Adrenal gland (tissue), 12 donors: ENCODE results near the gene KBTBD4. TPM values are rescaled to one million over a fixed set of nuclear protein-coding genes. Genes with fewer than 3 reads are reported as not detected.
"Not testable (repeated sequence)": the region's sequence is repeated elsewhere in the genome, so short reads cannot be mapped to it uniquely, and the experiment has no call there.

ENCODE experiments used
- DNase-seq, 7 donors: peaks; one replicate each; pipeline ENCODE4 v3.0.0-alpha.2; 2019 to 2020
- H3K27ac ChIP-seq, 5 donors: fragments of 200-600 bp; sonication (generic) in 4 of 5; 1 replicate in 3 of 5; 2 replicates in 2 of 5; pipeline versions ENCODE4 v1.5.1 to v1.8.0; 2016 to 2020; ENCODE audit warnings: mild to moderate bottlenecking in 1 of 5
- H3K27me3 ChIP-seq: fragments of 200-600 bp; 2 replicates; pipeline ENCODE4 v1.8.0; 2021
- H3K36me3 ChIP-seq, 2 donors: fragments of 200-600 bp; replicated peaks in 1 of 2; 1 replicate in 1 of 2; 2 replicates in 1 of 2; pipeline versions ENCODE4 v1.5.1 to v1.8.0; 2018 to 2022
- H3K4me1 ChIP-seq, 2 donors: fragments of 200-600 bp; replicated peaks in 1 of 2; 1 replicate in 1 of 2; 2 replicates in 1 of 2; pipeline versions ENCODE4 v1.5.1 to v1.8.0; 2018 to 2021
- H3K4me3 ChIP-seq, 4 donors: fragments of 200-600 bp; sonication (generic) in 3 of 4; one replicate each; pipeline ENCODE4 v1.5.1; 2016 to 2018
- H3K9me3 ChIP-seq, 3 donors: fragments of 200-600 bp; sonication (generic) in 1 of 3; replicated peaks in 1 of 3; 1 replicate in 2 of 3; 2 replicates in 1 of 3; pipeline versions ENCODE4 v1.5.1 to v1.8.0; 2016 to 2021
- CTCF ChIP-seq, 6 experiments: fragments of 450-650 bp in 4 of 6; fragments of 200-600 bp in 2 of 6; sonication (generic) in 1 of 6; IDR thresholded peaks; 1 replicate in 5 of 6; 2 replicates in 1 of 6; pipeline versions ENCODE4 v1.5.1 to v1.8.0; 2016 to 2021; ENCODE audit warnings: antibody characterized with exemption in 6 of 6, mild to moderate bottlenecking in 2 of 6, moderate library complexity in 1 of 6
- POLR2A ChIP-seq, 2 donors: fragments of 450-650 bp; IDR thresholded peaks; one replicate each; pipeline ENCODE4 v1.6.1; 2017; ENCODE audit warnings: antibody characterized with exemption in 2 of 2, mild to moderate bottlenecking in 2 of 2, moderate library complexity in 1 of 2
- WGBS, 4 donors: extraction: QIAGEN DNeasy Blood & Tissue Kit in 2 of 4; methylation state at CpG; one replicate each; pipeline versions ENCODE4 v1.1.5 to v1.1.7; 2013 to 2017; 5-methylcytosine and 5-hydroxymethylcytosine counted together
- intact Hi-C, 2 donors: fragments of 100-400 bp; cut with DNase I; formaldehyde crosslinking; loops; one replicate each; pipeline versions ENCODE4 v1.14.1 to v1.15.0; 2022 to 2023
- polyA plus RNA-seq, 3 donors: library from polyadenylated mRNA; stranded (reverse); fragments of 200-250 nt in 2 of 3; fragments of 350-450 nt in 1 of 3; fragmentation: Illumina TruSeq in 1 of 3; extraction: RNeasy Lipid Tissue Mini Kit (QIAGEN cat#74804) in 1 of 3; gene quantifications; one replicate each; pipeline ENCODE4 v1.2.3, GENCODE V29; 2013 to 2014
- total RNA-seq, 9 donors: library from RNA; depleted of rRNA in 4 of 9; stranded (reverse); fragments of >200 nt in 4 of 9; fragments of 120-200 nt in 1 of 9; fragmentation: NEBNext Ultra II Directional in 1 of 9; extraction: Animal tissue kit (Norgen Biotek cat#: 25700) in 1 of 9; gene quantifications; one replicate each; pipeline versions ENCODE4 v1.1.0 to v1.2.4, GENCODE V29; 2013 to 2023
- donor health status: healthy with polysubstance abuse.
- donor health status: Bipolar disorder and iron deficiency.
- donor health status: DM: yes; HTN: yes; CAD: no.
- donor health status: DM: no; HTN: no; CAD: no.
- donor health status: DM: no; HTN: no; CAD: no.
- donor health status: DM: yes; HTN: yes; CAD: no.

KBTBD4 gene
- total and polyA plus RNA-seq, 12 donors: 8.2 to 32.7 (median 25.6) TPM

GRCh38 chr11:47560426-47560825, 18.3 kb downstream of the KBTBD4 start:
- no peak overlapping the region for H3K4me3 ChIP-seq
- H3K36me3 ChIP-seq: no peaks in the 10 kb centered on the region
- TF ChIP-seq POLR2A (IDR thresholded peaks at IDR 0.05) (no peak), CTCF (IDR thresholded peaks at IDR 0.05) (no peak)
- 78 to 95% (median 86%) methylated on average over 2 of the region's 2 CpGs for WGBS, 4 donors
- no peaks in the 10 kb centered on the region for H3K9me3 ChIP-seq
- DNase-seq: no peak
- peaks cover 0 to 8% of the 10 kb centered on the region in 2 donors for H3K4me1 ChIP-seq
- H3K27me3 ChIP-seq: no peaks in the 10 kb centered on the region
- intact Hi-C loops: no loop called here
- H3K27ac ChIP-seq: no peak overlapping the region

GRCh38 chr11:47558695-47559094, 20.1 kb downstream of the KBTBD4 start:
- intact Hi-C loops: no loop called here
- TF ChIP-seq POLR2A (IDR thresholded peaks at IDR 0.05) (no peak), CTCF (IDR thresholded peaks at IDR 0.05) (no peak)

GRCh38 chr11:47557004-47557403, 21.8 kb downstream of the KBTBD4 start:
- H3K36me3 ChIP-seq, H3K9me3 ChIP-seq, H3K27me3 ChIP-seq, intact Hi-C loops, H3K4me1 ChIP-seq, H3K27ac ChIP-seq, H3K4me3 ChIP-seq: not testable (repeated sequence)
- WGBS, 4 donors: 93 to 96% (median 95%) methylated on average over 12 of the region's 12 CpGs
- peak in 1 of 7 donors; percentile 24 for DNase-seq

More at GRCh38 chr11:47558695-47559094, 20.1 kb downstream of the KBTBD4 start:
- H3K36me3 ChIP-seq: no peaks in the 10 kb centered on the region
- no peak overlapping the region for H3K4me3 ChIP-seq
- no peaks in the 10 kb centered on the region for H3K27me3 ChIP-seq
- no peak for DNase-seq
- no peaks in the 10 kb centered on the region for H3K4me1 ChIP-seq
- H3K9me3 ChIP-seq: no peaks in the 10 kb centered on the region
- no peak overlapping the region for H3K27ac ChIP-seq
- WGBS, 4 donors: 83 to 99% (median 94%) methylated on average over 1 of the region's 1 CpG

- Histone ChIP-seq H3K4me1 (peaks cover 18 to 35% of the 10 kb centered on the region in 2 donors), H3K27ac (peak overlapping the region in 3 of 5 donors; percentile 92 to 94 (median 93)), H3K4me3 (peak overlapping the region in 2 of 4 donors; percentile 71 to 99), H3K36me3 (no peaks in the 10 kb centered on the region), H3K9me3 (no peaks in the 10 kb centered on the region), H3K27me3 (no peaks in the 10 kb centered on the region)
- TF ChIP-seq CTCF (IDR thresholded peaks at IDR 0.05) (peak in 3 of 6 experiments; percentile 3 to 63 (median 43)), POLR2A (IDR thresholded peaks at IDR 0.05) (no peak)
- intact Hi-C loops: loop anchor here (5.0 kb wide), 2 partner anchors 76 to 86 kb away; no protein-coding TSS in a partner anchor
- 22 to 30% (median 26%) methylated on average over 8 to 9 of the region's 9 CpGs for WGBS, 4 donors
- DNase-seq: peak in 1 of 7 donors; percentile 36
These were observed 25.4 kb downstream of the KBTBD4 start for GRCh38 chr11:47553406-47553743.
